CD4-positive, CD25-positive, alpha-beta regulatory T cell (primary cell): ENCODE measurements around the gene DMGDH. TPM values are rescaled to one million over a fixed set of nuclear protein-coding genes. Genes with fewer than 3 reads are reported as not detected.

Experiments
- ATAC-seq, 2 donors: fragments of 150-1000 bp; cut with Tn5 transposase; one replicate each; pipeline ENCODE4 v1.10.0; 2021; ENCODE audit warnings: low read depth in 2 of 2, moderate number of reproducible peaks in 2 of 2, moderate library complexity in 1 of 2
- DNase-seq, 3 donors: peaks; one replicate each; pipeline versions ENCODE4 v3.0.0 to v3.0.0-alpha.2; 2012 to 2022; ENCODE audit warnings: mixed read lengths in 1 of 3
- H3K27ac ChIP-seq: one replicate; pipeline ENCODE4 v1.7.0; 2013; ENCODE audit warnings: mild to moderate bottlenecking, low read length; ENCODE audit not compliant: insufficient read depth, poor library complexity, severe bottlenecking
- H3K27me3 ChIP-seq: one replicate; pipeline ENCODE4 v1.7.0; 2013; ENCODE audit warnings: low read length; ENCODE audit not compliant: control insufficient read depth, insufficient read depth
- H3K36me3 ChIP-seq: one replicate; pipeline ENCODE4 v1.7.0; 2013; ENCODE audit warnings: mild to moderate bottlenecking, low read length, moderate library complexity; ENCODE audit not compliant: control insufficient read depth, insufficient read depth
- H3K4me1 ChIP-seq: 2 replicates; pipeline ENCODE4 v1.7.0; 2013; ENCODE audit warnings: mild to moderate bottlenecking, low read length; ENCODE audit not compliant: insufficient read depth, control insufficient read depth, poor library complexity, severe bottlenecking
- H3K4me3 ChIP-seq: one replicate; pipeline ENCODE4 v1.7.0; 2013; ENCODE audit warnings: low read depth, mild to moderate bottlenecking, low read length, moderate library complexity
- H3K9me3 ChIP-seq, 2 experiments: 1 replicate in 1 of 2; 2 replicates in 1 of 2; pipeline ENCODE4 v1.7.0; 2013; ENCODE audit warnings: low read length in 2 of 2, mild to moderate bottlenecking in 1 of 2, moderate library complexity in 1 of 2; ENCODE audit not compliant: control insufficient read depth in 2 of 2
- H3K27ac Mint-ChIP-seq, 3 donors: one replicate each; pipeline ENCODE4 v1.8.0; 2020 to 2022; ENCODE audit warnings: mild to moderate bottlenecking in 3 of 3, mixed read lengths in 3 of 3, moderate library complexity in 2 of 3
- H3K27me3 Mint-ChIP-seq: one replicate; pipeline ENCODE4 v1.8.0; 2022; ENCODE audit warnings: mild to moderate bottlenecking, mixed read lengths
- H3K36me3 Mint-ChIP-seq: one replicate; pipeline ENCODE4 v1.8.0; 2020; ENCODE audit warnings: mixed read lengths
- H3K4me1 Mint-ChIP-seq, 4 donors: one replicate each; pipeline ENCODE4 v1.8.0; 2020 to 2022; ENCODE audit warnings: mixed read lengths in 4 of 4, mild to moderate bottlenecking in 1 of 4
- H3K4me3 Mint-ChIP-seq, 4 donors: one replicate each; pipeline ENCODE4 v1.8.0; 2020 to 2022; ENCODE audit warnings: mild to moderate bottlenecking in 4 of 4, mixed read lengths in 4 of 4, moderate library complexity in 3 of 4
- H3K9me3 Mint-ChIP-seq, 7 donors: one replicate each; pipeline ENCODE4 v1.8.0; 2020 to 2022; ENCODE audit warnings: mixed read lengths in 7 of 7, mild to moderate bottlenecking in 3 of 7, moderate library complexity in 2 of 7
- polyA plus RNA-seq, 4 donors: library from polyadenylated mRNA; unstranded; fragments of 300-500 nt; fragmentation: Illumina TruSeq; gene quantifications; one replicate each; pipeline ENCODE4 v1.2.3, GENCODE V29; 2021
- total RNA-seq: library from RNA; stranded (reverse); gene quantifications from one replicate; pipeline ENCODE4 v1.2.3, GENCODE V29; 2022

Gene DMGDH
- total and polyA plus RNA-seq, 5 donors from 2014 or later, result 0.33 to 1.8 (median 0.80) TPM

DNA sequence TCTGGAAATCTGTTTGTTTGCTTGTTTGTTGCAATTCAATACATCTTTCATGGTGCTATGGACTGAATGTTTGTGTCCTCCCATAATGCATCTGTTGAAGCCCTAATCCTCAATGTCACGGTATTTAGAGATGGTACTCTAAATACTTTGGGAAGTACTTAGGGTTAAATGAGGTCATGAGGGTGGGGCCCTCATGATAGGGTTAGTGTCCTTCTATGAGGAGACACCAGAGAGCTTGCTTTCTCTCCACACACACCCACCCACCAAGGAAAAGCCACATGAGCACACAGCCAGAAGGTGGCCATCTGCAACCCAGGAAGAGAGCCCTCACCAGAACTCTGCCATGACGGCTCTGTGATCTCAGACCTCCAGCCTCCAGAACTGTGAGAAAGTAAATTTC, 32.7 kb downstream of the DMGDH start:
- Mint-ChIP-seq H3K27me3 (peaks cover 9% of the 10 kb centered on the region), H3K4me1 (no peaks in the 10 kb centered on the region), H3K4me3 (no peak overlapping the region), H3K9me3 (no peaks in the 10 kb centered on the region), H3K36me3 (no peaks in the 10 kb centered on the region), H3K27ac (no peak overlapping the region)
- DNase-seq (no peak), ATAC-seq (no peak)
- no peaks in the 10 kb centered on the region for H3K27me3 ChIP-seq
- H3K9me3 ChIP-seq, result peaks cover 0 to 9% of the 10 kb centered on the region in 2 experiments
- no peak overlapping the region for H3K4me3 ChIP-seq
- no peaks in the 10 kb centered on the region for H3K4me1 ChIP-seq
- no peak overlapping the region for H3K27ac ChIP-seq
- H3K36me3 ChIP-seq, result no peaks in the 10 kb centered on the region

GRCh38 chr5:79035237-79035636, 34.2 kb downstream of the DMGDH start:
- no peak overlapping the region for H3K4me3 ChIP-seq
- H3K36me3 Mint-ChIP-seq, result no peaks in the 10 kb centered on the region
- no peak for DNase-seq
- H3K4me3 Mint-ChIP-seq, result no peak overlapping the region
- H3K27ac Mint-ChIP-seq, result no peak overlapping the region
- no peak overlapping the region for H3K27ac ChIP-seq
- H3K4me1 Mint-ChIP-seq, result no peaks in the 10 kb centered on the region
- peaks cover 0 to 9% of the 10 kb centered on the region in 2 experiments for H3K9me3 ChIP-seq
- H3K9me3 Mint-ChIP-seq, result no peaks in the 10 kb centered on the region
- ATAC-seq, result no peak
- H3K27me3 Mint-ChIP-seq, result peaks cover 7% of the 10 kb centered on the region
- H3K27me3 ChIP-seq, result no peaks in the 10 kb centered on the region
- H3K36me3 ChIP-seq, result no peaks in the 10 kb centered on the region
- no peaks in the 10 kb centered on the region for H3K4me1 ChIP-seq

- H3K4me1 ChIP-seq, result no peaks in the 10 kb centered on the region
- Mint-ChIP-seq H3K4me1 (no peaks in the 10 kb centered on the region), H3K4me3 (no peak overlapping the region), H3K27ac (no peak overlapping the region), H3K9me3 (no peaks in the 10 kb centered on the region), H3K36me3 (no peaks in the 10 kb centered on the region), H3K27me3 (peaks cover 4% of the 10 kb centered on the region)
- H3K9me3 ChIP-seq, result peaks cover 0 to 9% of the 10 kb centered on the region in 2 experiments
- no peaks in the 10 kb centered on the region for H3K36me3 ChIP-seq
- H3K27me3 ChIP-seq, result no peaks in the 10 kb centered on the region
- H3K27ac ChIP-seq, result no peak overlapping the region
- ATAC-seq (no peak), DNase-seq (no peak)
- no peak overlapping the region for H3K4me3 ChIP-seq
Measured at GRCh38 chr5:79032782-79033181, 36.7 kb downstream of the DMGDH start.

- Mint-ChIP-seq H3K9me3 (no peaks in the 10 kb centered on the region), H3K36me3 (no peaks in the 10 kb centered on the region)
Measured at GRCh38 chr5:79032031-79032695, 37.3 kb downstream of the DMGDH start.

DNA sequence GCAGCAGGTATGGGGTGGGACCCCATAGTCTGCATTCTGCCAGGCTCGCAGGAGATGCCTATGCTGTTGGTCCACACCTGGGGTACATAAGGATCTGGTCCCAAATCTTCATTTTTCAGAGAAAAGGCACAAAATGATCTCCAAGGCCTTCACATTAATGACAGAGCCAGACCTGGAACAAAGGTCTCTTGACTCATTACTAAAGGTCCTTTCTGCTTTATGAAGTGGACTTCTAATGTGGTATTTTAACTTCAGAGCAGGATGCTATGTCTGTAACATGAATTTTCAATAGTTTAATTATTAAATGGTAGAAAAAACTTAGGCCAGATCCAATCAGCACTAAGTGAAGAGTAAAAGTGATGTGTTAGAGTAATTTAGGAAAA, 38.0 kb downstream of the DMGDH start:
- Histone ChIP-seq H3K27ac (no peak overlapping the region), H3K4me3 (no peak overlapping the region), H3K4me1 (no peaks in the 10 kb centered on the region), H3K27me3 (no peaks in the 10 kb centered on the region), H3K36me3 (no peaks in the 10 kb centered on the region), H3K9me3 (no peaks in the 10 kb centered on the region)
- H3K9me3 Mint-ChIP-seq, result no peaks in the 10 kb centered on the region
- no peaks in the 10 kb centered on the region for H3K36me3 Mint-ChIP-seq
- H3K4me1 Mint-ChIP-seq, result no peaks in the 10 kb centered on the region
- no peak overlapping the region for H3K4me3 Mint-ChIP-seq
- peaks cover 4% of the 10 kb centered on the region for H3K27me3 Mint-ChIP-seq
- DNase-seq (no peak), ATAC-seq (no peak)
- H3K27ac Mint-ChIP-seq, result no peak overlapping the region

More at GRCh38 chr5:79032031-79032695, 37.3 kb downstream of the DMGDH start:
- peaks cover 0 to 5% of the 10 kb centered on the region in 2 experiments for H3K9me3 ChIP-seq
- DNase-seq, result no peak
- H3K27ac Mint-ChIP-seq, result no peak overlapping the region
- H3K36me3 ChIP-seq, result no peaks in the 10 kb centered on the region
- H3K27me3 Mint-ChIP-seq, result peaks cover 4% of the 10 kb centered on the region
- ATAC-seq, result no peak
- no peak overlapping the region for H3K27ac ChIP-seq
- H3K4me1 ChIP-seq, result no peaks in the 10 kb centered on the region
- no peak overlapping the region for H3K4me3 ChIP-seq
- no peak overlapping the region for H3K4me3 Mint-ChIP-seq
- H3K27me3 ChIP-seq, result no peaks in the 10 kb centered on the region
- H3K4me1 Mint-ChIP-seq, result no peaks in the 10 kb centered on the region

DNA sequence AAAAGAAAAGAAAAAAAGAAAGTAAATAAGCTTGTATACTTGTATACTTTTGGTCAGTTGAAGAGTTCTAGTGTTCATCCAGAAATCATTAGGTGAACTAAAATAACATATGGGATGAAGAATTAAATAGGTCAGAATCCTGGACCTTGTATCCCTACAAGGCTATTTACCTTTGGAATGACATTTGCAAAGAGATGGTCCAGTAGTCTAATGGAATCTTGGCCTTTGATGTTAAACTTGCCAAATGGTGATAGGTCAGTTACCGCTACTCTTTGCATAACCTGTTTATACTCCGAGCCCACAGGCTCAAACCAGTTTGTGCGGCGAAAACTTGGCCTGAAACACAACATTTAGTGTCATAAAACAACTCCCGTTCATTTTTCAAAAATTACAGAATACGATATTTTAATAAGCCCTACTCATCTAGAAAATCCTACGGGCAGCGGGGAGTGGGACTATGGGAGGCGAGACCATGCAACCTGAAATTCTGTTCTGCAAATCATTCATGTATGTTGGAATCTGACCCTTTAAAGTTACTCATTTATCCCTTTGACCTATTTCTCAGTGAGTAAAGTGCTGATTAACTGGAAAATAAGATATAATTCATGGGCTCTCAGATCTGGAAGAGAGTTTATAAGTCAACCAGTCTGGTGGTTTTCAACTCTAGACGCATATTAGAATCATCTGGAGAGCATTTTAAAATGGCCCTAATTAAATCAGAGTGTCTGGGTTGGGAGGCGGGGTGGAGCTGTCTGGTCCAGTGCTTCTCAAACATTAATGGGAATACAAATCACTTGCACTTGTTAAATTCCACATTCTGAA, 38.6 kb downstream of the DMGDH start:
- Mint-ChIP-seq H3K27ac (peak overlapping the region in 1 of 3 donors; percentile 56), H3K36me3 (no peaks in the 10 kb centered on the region), H3K4me1 (no peaks in the 10 kb centered on the region), H3K9me3 (no peaks in the 10 kb centered on the region), H3K4me3 (no peak overlapping the region), H3K27me3 (peaks cover 4% of the 10 kb centered on the region)
- Histone ChIP-seq H3K4me3 (no peak overlapping the region), H3K27ac (no peak overlapping the region), H3K27me3 (no peaks in the 10 kb centered on the region), H3K9me3 (no peaks in the 10 kb centered on the region), H3K36me3 (no peaks in the 10 kb centered on the region), H3K4me1 (no peaks in the 10 kb centered on the region)
- DNase-seq (no peak), ATAC-seq (no peak)

- Mint-ChIP-seq H3K4me1 (peaks cover 0 to 11% (median 8%) of the 10 kb centered on the region in 4 donors), H3K9me3 (no peaks in the 10 kb centered on the region), H3K27ac (no peak overlapping the region), H3K27me3 (peaks cover 56% of the 10 kb centered on the region), H3K36me3 (no peaks in the 10 kb centered on the region), H3K4me3 (peak overlapping the region in 2 of 4 donors; percentile 44 to 56)
- H3K4me3 ChIP-seq, result no peak overlapping the region
- H3K27ac ChIP-seq, result no peak overlapping the region
- H3K36me3 ChIP-seq, result no peaks in the 10 kb centered on the region
- H3K9me3 ChIP-seq, result no peaks in the 10 kb centered on the region
- ATAC-seq (peak in 1 of 2 donors; percentile 28), DNase-seq (peak; percentile 19 to 46 (median 31))
- H3K27me3 ChIP-seq, result peaks cover 17% of the 10 kb centered on the region
- peaks cover 4% of the 10 kb centered on the region for H3K4me1 ChIP-seq
Measured at GRCh38 chr5:79025054-79025472, 44.4 kb downstream of the DMGDH start.
